Transverse colon (tissue), 3 donors: ENCODE results near the gene C4orf17.

Experiments used
- POLR2A ChIP-seq: fragments of 450-650 bp; IDR thresholded peaks from one replicate; pipeline ENCODE4 v1.6.1; 2016; ENCODE audit warnings: antibody characterized with exemption, mild to moderate bottlenecking, moderate library complexity
- TF ChIP-seq, protein P1 (sequence below), 5 experiments: fragments of 200-600 bp in 3 of 5; fragments of 450-650 bp in 2 of 5; sonication (generic) in 3 of 5; IDR thresholded peaks; 1 replicate in 2 of 5; 2 replicates in 3 of 5; pipeline ENCODE4 v1.5.1; 2016 to 2017; ENCODE audit warnings: antibody characterized with exemption in 5 of 5, inconsistent platforms in 3 of 5, mild to moderate bottlenecking in 2 of 5, moderate library complexity in 1 of 5

GRCh38 chr4:99536271-99536670 lies 25.4 kb downstream of the C4orf17 start:
- no peak for TF ChIP-seq POLR2A
- TF ChIP-seq, protein P1, sequence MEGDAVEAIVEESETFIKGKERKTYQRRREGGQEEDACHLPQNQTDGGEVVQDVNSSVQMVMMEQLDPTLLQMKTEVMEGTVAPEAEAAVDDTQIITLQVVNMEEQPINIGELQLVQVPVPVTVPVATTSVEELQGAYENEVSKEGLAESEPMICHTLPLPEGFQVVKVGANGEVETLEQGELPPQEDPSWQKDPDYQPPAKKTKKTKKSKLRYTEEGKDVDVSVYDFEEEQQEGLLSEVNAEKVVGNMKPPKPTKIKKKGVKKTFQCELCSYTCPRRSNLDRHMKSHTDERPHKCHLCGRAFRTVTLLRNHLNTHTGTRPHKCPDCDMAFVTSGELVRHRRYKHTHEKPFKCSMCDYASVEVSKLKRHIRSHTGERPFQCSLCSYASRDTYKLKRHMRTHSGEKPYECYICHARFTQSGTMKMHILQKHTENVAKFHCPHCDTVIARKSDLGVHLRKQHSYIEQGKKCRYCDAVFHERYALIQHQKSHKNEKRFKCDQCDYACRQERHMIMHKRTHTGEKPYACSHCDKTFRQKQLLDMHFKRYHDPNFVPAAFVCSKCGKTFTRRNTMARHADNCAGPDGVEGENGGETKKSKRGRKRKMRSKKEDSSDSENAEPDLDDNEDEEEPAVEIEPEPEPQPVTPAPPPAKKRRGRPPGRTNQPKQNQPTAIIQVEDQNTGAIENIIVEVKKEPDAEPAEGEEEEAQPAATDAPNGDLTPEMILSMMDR (IDR thresholded peaks at IDR 0.05) = no peak
